ENCODE results near the gene KCNH2. TPM values are rescaled to one million over a fixed set of nuclear protein-coding genes. Genes with fewer than 3 reads are reported as not detected.

The KCNH2 gene
- total and polyA plus RNA-seq, 4 donors = 0.43 to 2.0 (median 1.3) TPM

DNA sequence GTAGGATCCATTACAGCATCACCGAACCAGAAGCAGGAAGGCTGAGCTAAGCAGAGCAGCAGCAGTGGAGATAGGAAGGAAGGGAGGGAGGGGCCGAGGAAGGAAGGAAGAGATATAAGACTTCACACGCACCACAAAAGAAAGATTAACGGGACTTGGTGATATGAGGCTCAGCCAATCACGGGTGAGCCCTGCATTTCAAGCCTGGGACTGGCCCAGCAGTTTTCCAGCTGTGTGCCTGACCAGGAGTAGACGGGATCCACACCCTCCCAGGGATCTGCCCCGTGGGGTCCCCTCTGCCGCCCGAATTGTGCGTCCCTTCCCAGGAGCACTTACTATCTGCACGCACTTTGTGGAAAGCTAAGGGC, 30.0 kb upstream of the KCNH2 start:
- Histone ChIP-seq H3K27me3 (ENCODE audit: control insufficient read depth in 3 of 3, insufficient read depth in 3 of 3, low read length in 2 of 3) (no peaks in the 10 kb centered on the region), H3K36me3 (ENCODE audit: control insufficient read depth in 4 of 4, insufficient read depth in 4 of 4, low read length in 4 of 4) (peaks cover 0 to 5% (median 0%) of the 10 kb centered on the region in 4 donors), H3K9me3 (ENCODE audit: control insufficient read depth in 4 of 4, insufficient read depth in 3 of 4, low read length in 3 of 4) (no peaks in the 10 kb centered on the region), H3K4me3 (no peak overlapping the region), H3K4me1 (ENCODE audit: control insufficient read depth in 5 of 5, insufficient read depth in 5 of 5, low read length in 5 of 5) (peaks cover 0 to 35% (median 26%) of the 10 kb centered on the region in 5 donors), H3K27ac (ENCODE audit: low read depth in 1 of 2, low read length in 1 of 2) (peak overlapping the region in 1 of 2 donors; percentile 74), H3K9ac (ENCODE audit: insufficient read depth in 1 of 2, low read length in 2 of 2) (peak overlapping the region in 1 of 2 donors; percentile 36)
- 25 to 36% methylated on average over 11 of the region's 11 CpGs for WGBS, 2 donors
- no peak for TF ChIP-seq CTCF (IDR thresholded peaks at IDR 0.05; ENCODE audit: control extremely low read depth, extremely low read depth)
- DNase-seq = peak in 2 of 3 donors; percentile 56 to 66
- ATAC-seq (ENCODE audit: insufficient read depth, low FRiP score) = peak; percentile 16

GRCh38 chr7:151007469-151007898, 29.4 kb upstream of the KCNH2 start:
- no peak for ATAC-seq (ENCODE audit: insufficient read depth, low FRiP score)
- Histone ChIP-seq H3K4me1 (ENCODE audit: control insufficient read depth in 5 of 5, insufficient read depth in 5 of 5, low read length in 5 of 5) (peaks cover 0 to 30% (median 19%) of the 10 kb centered on the region in 5 donors), H3K27ac (ENCODE audit: low read depth in 1 of 2, low read length in 1 of 2) (peak overlapping the region in 1 of 2 donors; percentile 74)

DNA sequence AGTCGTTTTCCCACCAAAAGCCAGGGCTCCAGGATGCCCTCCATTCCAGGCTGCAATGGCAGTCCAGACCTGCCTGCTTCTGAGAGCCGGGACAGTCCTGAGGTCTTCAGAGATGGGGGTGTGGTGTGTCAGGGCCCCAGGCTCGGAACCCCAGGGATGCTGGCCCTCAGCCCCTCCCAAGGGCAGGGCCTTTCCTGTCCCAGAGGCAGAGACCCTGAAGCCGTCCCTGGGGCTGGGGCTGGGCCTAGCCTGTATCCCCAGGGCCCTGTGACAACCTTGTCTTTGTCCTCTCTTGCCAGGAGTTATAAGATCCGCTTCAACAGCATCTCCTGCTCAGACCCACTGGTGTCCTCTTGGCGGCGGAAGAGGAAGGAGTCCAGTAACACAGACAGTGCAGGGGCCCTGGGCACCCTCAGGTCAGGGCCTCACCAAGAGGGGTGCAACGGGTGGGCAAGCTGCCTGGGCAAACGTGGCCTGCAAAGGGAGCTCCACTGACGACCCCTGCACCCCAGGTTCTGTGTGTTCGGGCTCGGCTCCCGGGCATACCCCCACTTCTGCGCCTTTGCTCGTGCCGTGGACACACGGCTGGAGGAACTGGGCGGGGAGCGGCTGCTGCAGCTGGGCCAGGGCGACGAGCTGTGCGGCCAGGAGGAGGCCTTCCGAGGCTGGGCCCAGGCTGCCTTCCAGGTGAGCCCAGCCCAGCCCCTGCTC, 28.6 kb upstream of the KCNH2 start:
- ATAC-seq (ENCODE audit: insufficient read depth, low FRiP score) (no peak), DNase-seq (no peak)
- H3K36me3 ChIP-seq (ENCODE audit: control insufficient read depth in 4 of 4, insufficient read depth in 4 of 4, low read length in 4 of 4) = peaks cover 0 to 4% (median 0%) of the 10 kb centered on the region in 4 donors
- no peak overlapping the region for H3K4me3 ChIP-seq
- no peak for TF ChIP-seq CTCF (IDR thresholded peaks at IDR 0.05; ENCODE audit: control extremely low read depth, extremely low read depth)
- 77 to 92% methylated on average over 23 of the region's 23 CpGs for WGBS, 2 donors
- peaks cover 0 to 29% (median 19%) of the 10 kb centered on the region in 5 donors for H3K4me1 ChIP-seq (ENCODE audit: control insufficient read depth in 5 of 5, insufficient read depth in 5 of 5, low read length in 5 of 5)
- no peaks in the 10 kb centered on the region for H3K9me3 ChIP-seq (ENCODE audit: control insufficient read depth in 4 of 4, insufficient read depth in 3 of 4, low read length in 3 of 4)
- no peak overlapping the region for H3K27ac ChIP-seq (ENCODE audit: low read depth in 1 of 2, low read length in 1 of 2)
- H3K9ac ChIP-seq (ENCODE audit: insufficient read depth in 1 of 2, low read length in 2 of 2) = no peak overlapping the region
- H3K27me3 ChIP-seq (ENCODE audit: control insufficient read depth in 3 of 3, insufficient read depth in 3 of 3, low read length in 2 of 3) = no peaks in the 10 kb centered on the region

More at GRCh38 chr7:151007469-151007898, 29.4 kb upstream of the KCNH2 start:
- H3K9ac ChIP-seq (ENCODE audit: insufficient read depth in 1 of 2, low read length in 2 of 2) = no peak overlapping the region
- peaks cover 0 to 3% (median 0%) of the 10 kb centered on the region in 4 donors for H3K36me3 ChIP-seq (ENCODE audit: control insufficient read depth in 4 of 4, insufficient read depth in 4 of 4, low read length in 4 of 4)
- no peak overlapping the region for H3K4me3 ChIP-seq
- DNase-seq = no peak
- WGBS, 2 donors = 51 to 72% methylated on average over 6 to 7 of the region's 7 CpGs
- no peak for TF ChIP-seq CTCF (IDR thresholded peaks at IDR 0.05; ENCODE audit: control extremely low read depth, extremely low read depth)
- H3K27me3 ChIP-seq (ENCODE audit: control insufficient read depth in 3 of 3, insufficient read depth in 3 of 3, low read length in 2 of 3) = no peaks in the 10 kb centered on the region
- H3K9me3 ChIP-seq (ENCODE audit: control insufficient read depth in 4 of 4, insufficient read depth in 3 of 4, low read length in 3 of 4) = no peaks in the 10 kb centered on the region

Data from lung (tissue), 12 donors.